Fibroblast of mammary gland (primary cell): ENCODE results near the gene CRISPLD2.

Source experiments
- DNase-seq: peaks from one replicate; pipeline ENCODE4 v3.0.0-alpha.2; 2010; ENCODE audit warnings: low read depth
- H3K4me3 ChIP-seq: 2 replicates; pipeline ENCODE4 v1.5.1; 2011; ENCODE audit warnings: low read depth, mild to moderate bottlenecking, low read length, moderate library complexity; ENCODE audit not compliant: control insufficient read depth
- TF ChIP-seq, protein P1 (sequence below): conservative IDR thresholded peaks from 2 replicates; pipeline ENCODE4 v1.5.1; 2011; ENCODE audit warnings: low read depth, low read length, inconsistent platforms; ENCODE audit not compliant: control insufficient read depth, insufficient read depth

CRISPLD2 gene

GRCh38 chr16:84927621-84928591, 108.1 kb downstream of the CRISPLD2 start:
- DNase-seq = no peak
- TF ChIP-seq, protein P1, sequence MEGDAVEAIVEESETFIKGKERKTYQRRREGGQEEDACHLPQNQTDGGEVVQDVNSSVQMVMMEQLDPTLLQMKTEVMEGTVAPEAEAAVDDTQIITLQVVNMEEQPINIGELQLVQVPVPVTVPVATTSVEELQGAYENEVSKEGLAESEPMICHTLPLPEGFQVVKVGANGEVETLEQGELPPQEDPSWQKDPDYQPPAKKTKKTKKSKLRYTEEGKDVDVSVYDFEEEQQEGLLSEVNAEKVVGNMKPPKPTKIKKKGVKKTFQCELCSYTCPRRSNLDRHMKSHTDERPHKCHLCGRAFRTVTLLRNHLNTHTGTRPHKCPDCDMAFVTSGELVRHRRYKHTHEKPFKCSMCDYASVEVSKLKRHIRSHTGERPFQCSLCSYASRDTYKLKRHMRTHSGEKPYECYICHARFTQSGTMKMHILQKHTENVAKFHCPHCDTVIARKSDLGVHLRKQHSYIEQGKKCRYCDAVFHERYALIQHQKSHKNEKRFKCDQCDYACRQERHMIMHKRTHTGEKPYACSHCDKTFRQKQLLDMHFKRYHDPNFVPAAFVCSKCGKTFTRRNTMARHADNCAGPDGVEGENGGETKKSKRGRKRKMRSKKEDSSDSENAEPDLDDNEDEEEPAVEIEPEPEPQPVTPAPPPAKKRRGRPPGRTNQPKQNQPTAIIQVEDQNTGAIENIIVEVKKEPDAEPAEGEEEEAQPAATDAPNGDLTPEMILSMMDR = no peak
- no peak overlapping the region for H3K4me3 ChIP-seq

DNA sequence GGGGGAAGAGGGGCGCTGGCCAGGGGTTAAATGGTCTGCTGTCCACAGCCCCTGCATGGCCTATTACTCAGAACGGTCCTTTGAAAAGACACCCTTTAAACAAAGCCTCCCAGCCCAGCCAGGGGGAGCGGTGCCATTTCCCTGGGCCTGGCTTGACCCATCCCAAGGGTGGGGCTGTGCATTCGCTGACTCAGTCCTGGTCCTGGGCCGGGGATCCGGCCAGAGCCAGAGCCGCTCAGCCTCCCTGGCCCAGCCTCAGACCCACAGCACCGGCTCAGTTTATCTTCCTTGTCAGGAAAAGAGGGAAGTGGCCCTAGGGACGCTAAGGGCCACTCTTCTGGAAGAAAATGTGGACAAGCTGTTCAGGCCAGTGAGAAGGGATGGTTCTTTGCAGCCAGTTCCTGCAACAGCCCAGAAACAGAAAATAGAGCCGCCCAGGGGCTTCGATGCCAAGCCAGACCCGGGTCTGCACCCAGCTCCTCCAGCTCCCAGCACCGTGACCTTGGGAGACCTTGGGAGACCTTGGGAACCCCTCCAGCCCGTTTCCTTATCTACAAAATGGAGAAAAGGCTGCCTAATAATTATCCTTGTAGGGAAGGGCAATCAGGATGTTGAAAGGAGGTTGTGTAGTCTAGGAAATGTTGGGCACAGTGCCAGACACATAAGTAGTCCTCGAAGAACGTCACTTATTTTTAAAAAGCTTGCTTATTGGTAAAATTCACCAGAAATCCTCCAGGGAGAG, 109.1 kb downstream of the CRISPLD2 start:
- TF ChIP-seq, protein P1 = peak; percentile 6
- no peak overlapping the region for H3K4me3 ChIP-seq
- DNase-seq = peak; percentile 86

- TF ChIP-seq, protein P1 = no peak
- H3K4me3 ChIP-seq = no peak overlapping the region
- peak; percentile 70 for DNase-seq
Measured at GRCh38 chr16:84929421-84930297, 109.9 kb downstream of the CRISPLD2 start.

DNA sequence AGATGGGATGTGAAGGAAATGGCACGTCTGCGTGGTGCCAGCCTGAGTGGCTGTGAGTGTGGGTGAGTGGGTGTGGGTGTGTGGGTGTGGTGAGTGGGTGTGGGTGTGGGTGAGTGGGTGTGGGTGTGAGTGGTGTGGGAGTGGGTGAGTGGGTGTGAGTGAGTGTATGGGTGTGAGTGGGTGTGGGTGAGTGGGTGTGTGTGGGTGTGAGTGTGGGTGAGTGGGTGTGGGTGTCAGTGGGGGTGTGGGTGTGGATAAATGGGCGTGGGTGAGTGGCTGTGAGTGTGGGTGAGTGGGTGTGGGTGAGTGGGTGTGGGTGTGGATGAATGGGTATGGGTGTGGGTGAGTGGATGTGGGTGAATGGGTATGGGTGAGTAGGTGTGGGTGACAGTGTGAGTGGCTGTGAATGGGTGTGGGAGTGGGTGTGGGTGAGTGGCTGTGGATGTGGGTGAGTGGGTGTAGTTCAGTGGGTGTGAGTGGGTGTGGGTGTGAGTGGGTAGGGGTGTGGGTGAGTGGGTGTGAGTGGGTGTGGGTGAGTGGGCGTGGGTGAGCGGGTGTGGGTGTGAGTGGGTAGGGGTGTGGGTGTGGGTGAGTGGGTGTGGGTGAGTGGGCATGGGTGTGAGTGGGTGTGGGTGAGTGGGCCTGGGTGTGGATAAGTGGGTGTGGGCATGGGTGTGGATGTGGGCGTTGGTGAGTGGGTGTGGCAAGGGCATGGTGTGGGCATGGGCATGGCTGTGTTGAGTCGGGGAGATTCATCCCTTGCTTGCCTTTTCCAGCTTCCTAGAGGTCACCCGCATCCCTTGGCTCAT, 110.7 kb downstream of the CRISPLD2 start:
- no peak for DNase-seq

DNA sequence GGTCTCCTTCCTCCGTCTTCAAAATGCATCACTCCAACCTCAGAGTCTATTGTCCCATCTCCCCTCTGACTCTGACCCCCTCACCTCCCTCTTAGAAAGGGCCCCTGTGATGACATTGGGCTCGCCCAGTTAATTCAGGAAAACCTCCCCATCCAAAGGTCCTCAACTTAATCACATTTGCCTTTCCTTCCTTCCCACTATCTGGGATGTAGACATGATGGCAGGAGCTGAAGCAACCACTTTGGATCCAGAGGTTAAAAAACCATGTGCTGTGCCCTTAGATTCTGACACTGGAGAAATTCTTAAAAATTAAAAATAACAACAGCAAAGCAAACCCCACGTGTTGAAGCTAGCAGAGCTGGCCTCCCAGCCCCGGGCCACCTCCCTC, 111.3 kb downstream of the CRISPLD2 start:
- TF ChIP-seq, protein P1 = no peak
- DNase-seq = no peak
- no peak overlapping the region for H3K4me3 ChIP-seq

More for the DNA sequence above, 110.7 kb downstream of the CRISPLD2 start:
- H3K4me3 ChIP-seq = no peak overlapping the region
- TF ChIP-seq, protein P1 = no peak
